GM12801 (cell line): ENCODE data around the gene CCDC90B.

Experiments
- TF ChIP-seq, protein P1 (sequence below): IDR thresholded peaks from one replicate; pipeline ENCODE4 v1.5.1; 2011; ENCODE audit warnings: control low read depth; ENCODE audit not compliant: insufficient read length; ENCODE audit errors: extremely low read depth

The CCDC90B gene

DNA sequence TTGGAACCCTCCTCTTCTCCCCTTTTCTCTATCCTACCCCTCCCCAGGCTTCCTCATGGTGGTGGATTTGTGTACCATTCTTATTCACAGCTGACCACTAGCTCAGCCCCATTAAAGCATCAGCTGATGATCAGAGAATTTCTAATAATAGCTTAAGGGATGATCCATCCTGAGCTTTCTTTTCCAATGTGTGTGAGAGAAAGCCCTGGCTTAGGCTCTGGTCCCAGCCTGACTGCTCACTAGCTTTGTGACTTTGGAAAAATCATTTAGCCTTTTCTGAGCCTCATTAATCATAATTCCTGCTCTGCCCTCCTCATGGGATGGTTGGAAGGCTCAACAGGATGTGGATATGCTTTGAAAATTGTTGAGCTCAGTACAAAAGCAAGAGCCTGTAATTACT, 26.3 kb upstream of the CCDC90B start:
- TF ChIP-seq, protein P1, sequence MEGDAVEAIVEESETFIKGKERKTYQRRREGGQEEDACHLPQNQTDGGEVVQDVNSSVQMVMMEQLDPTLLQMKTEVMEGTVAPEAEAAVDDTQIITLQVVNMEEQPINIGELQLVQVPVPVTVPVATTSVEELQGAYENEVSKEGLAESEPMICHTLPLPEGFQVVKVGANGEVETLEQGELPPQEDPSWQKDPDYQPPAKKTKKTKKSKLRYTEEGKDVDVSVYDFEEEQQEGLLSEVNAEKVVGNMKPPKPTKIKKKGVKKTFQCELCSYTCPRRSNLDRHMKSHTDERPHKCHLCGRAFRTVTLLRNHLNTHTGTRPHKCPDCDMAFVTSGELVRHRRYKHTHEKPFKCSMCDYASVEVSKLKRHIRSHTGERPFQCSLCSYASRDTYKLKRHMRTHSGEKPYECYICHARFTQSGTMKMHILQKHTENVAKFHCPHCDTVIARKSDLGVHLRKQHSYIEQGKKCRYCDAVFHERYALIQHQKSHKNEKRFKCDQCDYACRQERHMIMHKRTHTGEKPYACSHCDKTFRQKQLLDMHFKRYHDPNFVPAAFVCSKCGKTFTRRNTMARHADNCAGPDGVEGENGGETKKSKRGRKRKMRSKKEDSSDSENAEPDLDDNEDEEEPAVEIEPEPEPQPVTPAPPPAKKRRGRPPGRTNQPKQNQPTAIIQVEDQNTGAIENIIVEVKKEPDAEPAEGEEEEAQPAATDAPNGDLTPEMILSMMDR, result no peak

DNA sequence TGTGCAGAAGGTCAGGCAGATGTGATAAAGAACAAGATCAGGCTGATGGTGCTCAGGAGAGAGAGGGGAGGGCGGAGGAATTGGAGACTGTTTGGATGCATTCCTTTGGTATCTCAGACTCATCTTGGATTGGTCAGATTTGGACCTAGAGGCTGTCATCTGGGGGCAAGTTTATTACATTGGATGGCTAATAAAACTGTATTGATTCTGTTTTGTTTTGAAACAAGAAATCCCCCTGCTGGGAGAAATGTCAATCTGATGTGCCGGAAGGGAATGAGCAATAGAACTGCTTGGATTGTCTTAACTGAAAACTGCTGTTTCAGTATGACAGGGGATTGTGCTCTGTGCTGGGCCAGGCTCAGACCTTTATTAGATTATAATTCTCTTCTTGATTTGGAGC, 25.5 kb upstream of the CCDC90B start:
- TF ChIP-seq, protein P1, result no peak

DNA sequence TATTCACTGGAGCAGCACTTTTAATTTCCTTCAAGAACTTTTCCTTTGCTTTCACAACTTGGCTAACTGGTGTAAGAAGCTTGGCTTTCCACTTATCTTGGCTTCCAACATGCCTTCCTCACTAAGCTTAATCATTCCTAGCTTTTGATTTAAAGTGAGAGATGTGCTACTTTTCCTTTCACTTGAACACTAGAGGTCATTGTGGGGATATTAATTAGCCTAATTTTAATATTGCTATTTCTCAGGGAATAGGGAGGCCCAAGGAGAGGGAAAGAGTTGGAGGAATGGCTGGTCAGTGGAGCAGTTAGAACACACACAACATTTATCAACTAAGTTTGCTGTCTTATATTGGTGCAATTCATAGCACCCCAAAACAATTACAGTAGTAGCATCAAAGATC, 24.6 kb upstream of the CCDC90B start:
- TF ChIP-seq, protein P1, result no peak

DNA sequence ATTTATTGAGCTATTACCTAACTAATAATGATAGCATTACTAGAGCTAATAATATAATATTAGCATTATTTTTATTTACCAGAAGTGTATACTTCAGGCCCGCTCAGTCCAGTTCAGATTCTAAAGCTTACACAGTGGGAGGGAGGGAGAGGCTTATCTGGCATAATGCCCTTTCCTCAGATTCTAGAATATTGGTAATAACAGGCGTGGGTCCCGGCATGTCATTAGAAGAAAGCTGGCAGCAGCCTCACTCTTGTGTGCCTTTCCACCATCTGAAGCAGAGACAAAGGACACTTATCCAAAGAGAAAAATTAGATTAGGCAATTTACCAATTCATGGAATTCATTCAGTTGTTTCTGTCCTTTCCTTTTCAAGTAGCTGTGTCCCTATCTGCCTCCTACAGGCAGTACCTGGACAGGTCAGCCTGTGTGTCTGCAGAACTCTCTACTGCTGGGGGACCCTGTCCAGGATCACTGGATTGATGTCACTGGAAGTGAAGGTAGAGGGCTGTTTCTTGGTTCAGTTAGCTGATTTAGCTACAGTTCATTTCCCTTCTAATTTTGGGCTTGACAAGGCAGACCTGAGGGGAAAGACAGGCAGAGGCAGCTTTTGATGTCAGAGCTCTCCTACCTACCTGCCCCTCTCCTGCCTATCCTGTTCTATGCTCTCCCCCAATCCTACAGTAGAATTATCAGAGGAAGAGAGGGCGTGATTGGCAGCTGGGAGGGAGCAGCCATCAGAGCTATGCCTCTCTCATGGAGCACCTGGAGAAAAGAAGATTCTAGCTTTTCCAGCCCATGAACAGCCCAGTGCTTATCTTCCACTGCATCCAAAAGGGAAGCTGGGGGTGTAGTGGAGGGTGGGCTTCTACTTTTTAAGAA, 20.3 kb upstream of the CCDC90B start:
- TF ChIP-seq, protein P1, result no peak

DNA sequence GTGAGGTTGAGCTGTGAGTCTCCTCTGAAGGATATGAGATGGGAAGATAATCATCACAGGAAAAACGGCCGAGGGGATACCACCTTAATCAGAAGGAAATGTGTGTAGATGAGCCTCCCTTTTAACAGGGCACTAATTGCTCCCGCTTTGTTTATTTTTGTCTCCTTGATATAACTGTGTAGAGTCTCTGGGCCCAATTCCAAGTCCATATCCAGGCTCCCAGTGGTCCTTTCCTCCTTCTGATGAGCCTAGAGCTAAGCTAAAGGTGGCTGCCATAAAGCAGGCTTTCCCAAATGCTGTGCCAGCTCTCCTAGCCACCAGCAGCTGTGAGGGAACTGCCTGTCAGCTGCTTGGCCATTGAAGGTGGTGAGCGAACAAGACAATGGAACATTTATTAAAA, 17.1 kb upstream of the CCDC90B start:
- TF ChIP-seq, protein P1, result no peak

DNA sequence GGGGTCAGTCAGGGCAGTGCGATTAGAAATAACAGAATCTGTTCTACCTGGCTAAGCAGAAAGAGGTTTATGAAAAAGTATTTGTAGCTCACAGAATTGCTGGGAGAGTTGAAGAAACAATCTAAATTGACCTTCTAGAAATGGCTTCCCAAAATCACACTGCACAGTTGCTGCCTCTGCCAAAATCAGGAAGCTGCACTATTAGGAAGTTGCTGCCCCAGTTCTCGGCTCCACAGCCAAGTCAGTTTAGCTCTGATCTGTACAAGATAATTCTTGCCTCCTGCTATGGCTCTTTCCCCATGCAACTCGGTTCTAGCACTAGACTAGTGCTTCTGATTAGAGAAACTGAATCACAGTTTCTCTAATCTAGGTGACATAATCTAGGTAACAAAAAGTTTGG, 16.0 kb upstream of the CCDC90B start:
- TF ChIP-seq, protein P1, result no peak

DNA sequence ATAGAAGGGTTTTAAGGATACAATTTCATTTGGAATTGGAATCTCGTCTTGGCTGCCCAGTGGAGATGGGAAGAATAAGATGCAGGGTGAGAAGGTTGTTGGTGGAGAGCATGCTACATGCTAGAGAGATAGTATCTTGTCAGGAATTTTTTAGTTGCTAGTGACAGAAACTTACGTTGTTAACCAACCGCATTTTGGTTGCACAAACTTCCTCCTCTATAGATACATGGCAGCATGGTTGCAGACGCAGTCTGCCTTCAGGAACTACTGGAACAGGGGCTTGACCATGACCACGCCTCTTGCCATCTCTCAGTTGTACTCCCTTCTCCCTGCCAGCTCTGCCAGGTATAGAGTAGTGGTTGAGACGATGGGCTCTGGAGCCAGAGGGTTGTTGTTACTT, 13.5 kb upstream of the CCDC90B start:
- TF ChIP-seq, protein P1, result no peak

DNA sequence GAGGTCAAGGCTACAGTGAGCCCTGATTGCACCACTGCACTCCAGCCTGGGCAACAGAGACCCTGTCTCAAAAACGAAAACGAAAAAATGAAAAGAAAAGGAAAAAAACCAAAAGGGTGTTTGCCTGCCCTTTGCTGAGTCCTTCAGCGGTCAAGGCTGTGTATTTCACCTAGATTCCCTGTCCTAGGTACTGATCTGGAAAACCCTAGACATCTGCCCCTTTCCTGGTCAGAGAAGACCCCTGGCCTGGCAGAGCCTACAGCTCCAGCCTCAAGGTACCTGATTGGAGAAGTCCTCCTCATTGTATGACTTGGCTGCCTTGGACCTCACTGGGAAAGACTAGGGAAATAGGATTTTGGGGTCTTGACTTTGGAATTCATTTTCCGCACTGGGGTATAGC, 8.0 kb upstream of the CCDC90B start:
- TF ChIP-seq, protein P1, result no peak
